HEK293 (cell line): Measurements from ENCODE around the gene TAS1R1.

Experiments used
- ATF2 ChIP-seq: fragments of 450-650 bp; formaldehyde crosslinking; IDR thresholded peaks from 2 replicates; pipeline ENCODE4 v1.5.1; 2016; ENCODE audit warnings: missing biosample characterization, missing genetic modification characterization, low read depth
- GLI2 ChIP-seq: fragments of 450-650 bp; formaldehyde crosslinking; IDR thresholded peaks from 2 replicates; pipeline ENCODE4; 2017; ENCODE audit warnings: missing biosample characterization, missing genetic modification characterization, low read depth, borderline replicate concordance
- GLI4 ChIP-seq: fragments of 450-650 bp; formaldehyde crosslinking; IDR thresholded peaks from 2 replicates; pipeline ENCODE4 v1.5.1; 2016; ENCODE audit warnings: missing biosample characterization, missing genetic modification characterization
- HOXD13 ChIP-seq: sonication (generic); formaldehyde crosslinking; IDR thresholded peaks from 2 replicates; pipeline ENCODE4 v1.8.0; 2022; ENCODE audit warnings: missing genetic modification reagents, borderline replicate concordance
- MEIS1 ChIP-seq: sonication (generic); formaldehyde crosslinking; IDR thresholded peaks from 2 replicates; pipeline ENCODE4 v1.8.1; 2022; ENCODE audit warnings: missing genetic modification reagents, mild to moderate bottlenecking, borderline replicate concordance
- OSR2 ChIP-seq: fragments of 450-650 bp; formaldehyde crosslinking; IDR thresholded peaks from 2 replicates; pipeline ENCODE4 v1.5.1; 2016; ENCODE audit warnings: missing biosample characterization, missing genetic modification characterization
- PRDM10 ChIP-seq: fragments of 450-650 bp; formaldehyde crosslinking; IDR thresholded peaks from 2 replicates; pipeline ENCODE4 v1.5.1; 2016; ENCODE audit warnings: missing biosample characterization, missing genetic modification characterization
- SCRT1 ChIP-seq: fragments of 450-650 bp; formaldehyde crosslinking; IDR thresholded peaks from 2 replicates; pipeline ENCODE4 v1.5.1; 2016; ENCODE audit warnings: missing biosample characterization, missing genetic modification characterization, borderline replicate concordance
- SP2 ChIP-seq: fragments of 450-650 bp; formaldehyde crosslinking; IDR thresholded peaks from 2 replicates; pipeline ENCODE4 v1.5.1; 2016; ENCODE audit warnings: missing biosample characterization, missing genetic modification characterization
- SP3 ChIP-seq: fragments of 450-650 bp; formaldehyde crosslinking; IDR thresholded peaks from 2 replicates; pipeline ENCODE4 v1.5.1; 2016; ENCODE audit warnings: missing biosample characterization, missing genetic modification characterization
- SP7 ChIP-seq: fragments of 450-650 bp; formaldehyde crosslinking; IDR thresholded peaks from 2 replicates; pipeline ENCODE4 v1.5.1; 2016; ENCODE audit warnings: missing biosample characterization, missing genetic modification characterization
- YY1 ChIP-seq: fragments of 450-650 bp; formaldehyde crosslinking; IDR thresholded peaks from 2 replicates; pipeline ENCODE4 v1.5.1; 2018; ENCODE audit warnings: missing biosample characterization, missing genetic modification characterization
- ZBTB1 ChIP-seq: fragments of 450-650 bp; formaldehyde crosslinking; IDR thresholded peaks from 2 replicates; pipeline ENCODE4 v1.5.1; 2016; ENCODE audit warnings: missing biosample characterization, missing genetic modification characterization
- ZBTB44 ChIP-seq: fragments of 450-650 bp; IDR thresholded peaks from 2 replicates; pipeline ENCODE4 v1.5.1; 2018; ENCODE audit warnings: missing biosample characterization, mild to moderate bottlenecking, missing genetic modification characterization
- ZBTB48 ChIP-seq: fragments of 450-650 bp; formaldehyde crosslinking; IDR thresholded peaks from 2 replicates; pipeline ENCODE4 v1.5.1; 2016; ENCODE audit warnings: missing biosample characterization, missing genetic modification characterization
- ZFP69B ChIP-seq: fragments of 450-650 bp; formaldehyde crosslinking; IDR thresholded peaks from 2 replicates; pipeline ENCODE4 v1.5.1; 2016; ENCODE audit warnings: missing biosample characterization, missing genetic modification characterization
- ZNF121 ChIP-seq: fragments of 450-650 bp; formaldehyde crosslinking; IDR thresholded peaks from 2 replicates; pipeline ENCODE4 v1.5.1; 2016; ENCODE audit warnings: missing biosample characterization, missing genetic modification characterization
- ZNF140 ChIP-seq: fragments of 450-650 bp; formaldehyde crosslinking; IDR thresholded peaks from 2 replicates; pipeline ENCODE4 v1.5.1; 2016; ENCODE audit warnings: missing biosample characterization, missing genetic modification characterization
- ZNF146 ChIP-seq: fragments of 450-650 bp; formaldehyde crosslinking; IDR thresholded peaks from 2 replicates; pipeline ENCODE4 v1.5.1; 2016; ENCODE audit warnings: missing biosample characterization, missing genetic modification characterization
- ZNF223 ChIP-seq: fragments of 450-650 bp; formaldehyde crosslinking; IDR thresholded peaks from 2 replicates; pipeline ENCODE4 v1.5.1; 2016; ENCODE audit warnings: missing biosample characterization, missing genetic modification characterization
- ZNF324 ChIP-seq: fragments of 450-650 bp; formaldehyde crosslinking; IDR thresholded peaks from 2 replicates; pipeline ENCODE4 v1.5.1; 2016; ENCODE audit warnings: missing biosample characterization, missing genetic modification characterization
- ZNF354C ChIP-seq: fragments of 450-650 bp; formaldehyde crosslinking; IDR thresholded peaks from 2 replicates; pipeline ENCODE4 v1.5.1; 2016; ENCODE audit warnings: missing biosample characterization, missing genetic modification characterization, low read depth, borderline replicate concordance
- ZNF596 ChIP-seq: fragments of 450-650 bp; IDR thresholded peaks from 2 replicates; pipeline ENCODE4 v1.5.0; 2018; ENCODE audit warnings: missing biosample characterization, mild to moderate bottlenecking, missing genetic modification characterization, moderate library complexity
- ZNF639 ChIP-seq: fragments of 450-650 bp; formaldehyde crosslinking; IDR thresholded peaks from 2 replicates; pipeline ENCODE4 v1.5.1; 2016; ENCODE audit warnings: missing biosample characterization, missing genetic modification characterization
- ZNF670 ChIP-seq: fragments of 450-650 bp; formaldehyde crosslinking; IDR thresholded peaks from 2 replicates; pipeline ENCODE4 v1.5.1; 2016; ENCODE audit warnings: missing biosample characterization, missing genetic modification characterization, low read depth
- ZNF677 ChIP-seq: fragments of 450-650 bp; IDR thresholded peaks from 2 replicates; pipeline ENCODE4 v1.5.0; 2018; ENCODE audit warnings: missing biosample characterization, mild to moderate bottlenecking, missing genetic modification characterization, moderate library complexity
- ZNF776 ChIP-seq: fragments of 450-650 bp; formaldehyde crosslinking; IDR thresholded peaks from 2 replicates; pipeline ENCODE4 v1.5.0; 2017; ENCODE audit warnings: missing biosample characterization, missing genetic modification characterization, borderline replicate concordance
- TF ChIP-seq, protein P1 (sequence below): fragments of 450-650 bp; formaldehyde crosslinking; IDR thresholded peaks from 2 replicates; pipeline ENCODE4 v1.5.1; 2016; ENCODE audit warnings: missing biosample characterization, missing genetic modification characterization
- TF ChIP-seq, protein P2 (sequence below): fragments of 450-650 bp; formaldehyde crosslinking; optimal IDR thresholded peaks from 2 replicates; pipeline ENCODE3; 2016; ENCODE audit warnings: missing biosample characterization, mild to moderate bottlenecking, missing genetic modification characterization

The TAS1R1 gene

DNA sequence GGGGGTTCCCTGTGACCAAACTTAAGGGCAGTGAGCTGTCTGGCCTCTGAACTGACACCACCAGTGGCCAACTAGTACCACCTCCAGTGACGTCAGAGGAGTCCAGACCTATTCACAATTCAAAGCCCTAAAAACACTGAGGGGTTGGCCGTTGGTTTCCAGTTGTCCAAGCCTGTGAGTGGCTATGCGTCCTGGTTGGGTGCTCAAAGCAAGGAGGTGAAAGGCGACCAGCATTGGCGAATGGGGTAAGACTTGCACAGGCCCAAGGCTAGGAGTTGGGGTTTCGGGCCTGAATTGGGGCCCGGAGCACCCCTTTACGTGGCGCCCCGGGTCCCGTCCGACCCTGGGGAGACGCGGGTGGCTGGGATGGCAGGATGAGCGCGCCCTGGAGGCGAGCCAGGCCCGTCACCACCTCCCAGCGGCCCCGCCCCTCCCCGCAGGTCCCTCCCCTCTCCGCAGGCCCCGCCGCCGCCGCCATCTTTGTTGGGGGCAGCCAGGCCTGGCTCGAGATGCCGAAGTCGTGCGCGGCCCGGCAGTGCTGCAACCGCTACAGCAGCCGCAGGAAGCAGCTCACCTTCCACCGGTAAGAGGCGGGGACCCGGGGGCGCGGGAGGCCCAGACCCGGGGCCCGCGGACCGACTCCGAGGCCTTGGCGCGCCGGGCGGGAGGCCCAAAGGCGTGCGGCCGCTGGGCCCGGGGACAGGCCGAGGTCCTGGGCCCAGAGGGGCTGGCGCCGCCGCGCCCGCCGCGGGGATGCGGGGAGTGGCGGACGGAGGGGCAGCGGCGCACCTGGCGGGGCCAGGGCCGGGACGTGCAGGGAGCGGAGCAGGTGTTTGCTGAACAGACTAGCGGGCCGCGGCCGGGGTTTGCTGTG is 69.8 kb downstream of the TAS1R1 start, which contains the start of gene THAP3 (continued):
- TF ChIP-seq, protein P1, sequence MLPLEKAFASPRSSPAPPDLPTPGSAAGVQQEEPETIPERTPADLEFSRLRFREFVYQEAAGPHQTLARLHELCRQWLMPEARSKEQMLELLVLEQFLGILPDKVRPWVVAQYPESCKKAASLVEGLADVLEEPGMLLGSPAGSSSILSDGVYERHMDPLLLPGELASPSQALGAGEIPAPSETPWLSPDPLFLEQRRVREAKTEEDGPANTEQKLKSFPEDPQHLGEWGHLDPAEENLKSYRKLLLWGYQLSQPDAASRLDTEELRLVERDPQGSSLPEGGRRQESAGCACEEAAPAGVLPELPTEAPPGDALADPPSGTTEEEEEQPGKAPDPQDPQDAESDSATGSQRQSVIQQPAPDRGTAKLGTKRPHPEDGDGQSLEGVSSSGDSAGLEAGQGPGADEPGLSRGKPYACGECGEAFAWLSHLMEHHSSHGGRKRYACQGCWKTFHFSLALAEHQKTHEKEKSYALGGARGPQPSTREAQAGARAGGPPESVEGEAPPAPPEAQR (tag by site-specific recombination), result no peak
- TF ChIP-seq SP2 (tag by site-specific recombination) (peak; percentile 86), ZNF677 (tag by site-specific recombination) (no peak), SP3 (tag by site-specific recombination) (peak; percentile 94), ZNF776 (tag by site-specific recombination) (no peak), ZNF354C (no peak), HOXD13 (CRISPR knock-in tag) (no peak; the same call in 1 of the 2 replicates), ZBTB44 (tag by site-specific recombination) (peak; percentile 33; the same call in 1 of the 2 replicates), PRDM10 (tag by site-specific recombination) (peak; percentile 98), ZNF596 (0 out of 2 replicates have a peak, but pooled peaks have one; percentile 14), YY1 (tag by site-specific recombination) (peak; percentile 90), MEIS1 (0 out of 2 replicates have a peak, but pooled peaks have one; percentile 45), SCRT1 (no peak), ZNF639 (tag by site-specific recombination) (no peak), ZFP69B (tag by site-specific recombination) (0 out of 2 replicates have a peak, but pooled peaks have one; percentile 37), ATF2 (tag by site-specific recombination) (peak; percentile 92), ZNF140 (no peak), GLI4 (no peak), ZNF324 (tag by site-specific recombination) (0 out of 2 replicates have a peak, but pooled peaks have one; percentile 37), ZBTB1 (tag by site-specific recombination) (no peak), OSR2 (tag by site-specific recombination) (no peak), ZNF223 (no peak), ZNF146 (no peak), ZNF121 (no peak), ZNF670 (tag by site-specific recombination) (no peak), ZBTB48 (tag by site-specific recombination) (peak; percentile 71; the same call in 1 of the 2 replicates), SP7 (peak; percentile 75), GLI2 (tag by site-specific recombination) (no peak)
- TF ChIP-seq, protein P2, sequence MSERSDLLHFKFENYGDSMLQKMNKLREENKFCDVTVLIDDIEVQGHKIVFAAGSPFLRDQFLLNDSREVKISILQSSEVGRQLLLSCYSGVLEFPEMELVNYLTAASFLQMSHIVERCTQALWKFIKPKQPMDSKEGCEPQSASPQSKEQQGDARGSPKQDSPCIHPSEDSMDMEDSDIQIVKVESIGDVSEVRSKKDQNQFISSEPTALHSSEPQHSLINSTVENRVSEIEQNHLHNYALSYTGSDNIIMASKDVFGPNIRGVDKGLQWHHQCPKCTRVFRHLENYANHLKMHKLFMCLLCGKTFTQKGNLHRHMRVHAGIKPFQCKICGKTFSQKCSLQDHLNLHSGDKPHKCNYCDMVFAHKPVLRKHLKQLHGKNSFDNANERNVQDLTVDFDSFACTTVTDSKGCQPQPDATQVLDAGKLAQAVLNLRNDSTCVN (tag by site-specific recombination), result peak; percentile 87
